ENCODE results near the gene PNPLA6. TPM values are rescaled to one million over a fixed set of nuclear protein-coding genes. Genes with fewer than 3 reads are reported as not detected.

PNPLA6 gene
- total RNA-seq, 2 donors from 2014 or later = 74.6 to 75.2 TPM

DNA sequence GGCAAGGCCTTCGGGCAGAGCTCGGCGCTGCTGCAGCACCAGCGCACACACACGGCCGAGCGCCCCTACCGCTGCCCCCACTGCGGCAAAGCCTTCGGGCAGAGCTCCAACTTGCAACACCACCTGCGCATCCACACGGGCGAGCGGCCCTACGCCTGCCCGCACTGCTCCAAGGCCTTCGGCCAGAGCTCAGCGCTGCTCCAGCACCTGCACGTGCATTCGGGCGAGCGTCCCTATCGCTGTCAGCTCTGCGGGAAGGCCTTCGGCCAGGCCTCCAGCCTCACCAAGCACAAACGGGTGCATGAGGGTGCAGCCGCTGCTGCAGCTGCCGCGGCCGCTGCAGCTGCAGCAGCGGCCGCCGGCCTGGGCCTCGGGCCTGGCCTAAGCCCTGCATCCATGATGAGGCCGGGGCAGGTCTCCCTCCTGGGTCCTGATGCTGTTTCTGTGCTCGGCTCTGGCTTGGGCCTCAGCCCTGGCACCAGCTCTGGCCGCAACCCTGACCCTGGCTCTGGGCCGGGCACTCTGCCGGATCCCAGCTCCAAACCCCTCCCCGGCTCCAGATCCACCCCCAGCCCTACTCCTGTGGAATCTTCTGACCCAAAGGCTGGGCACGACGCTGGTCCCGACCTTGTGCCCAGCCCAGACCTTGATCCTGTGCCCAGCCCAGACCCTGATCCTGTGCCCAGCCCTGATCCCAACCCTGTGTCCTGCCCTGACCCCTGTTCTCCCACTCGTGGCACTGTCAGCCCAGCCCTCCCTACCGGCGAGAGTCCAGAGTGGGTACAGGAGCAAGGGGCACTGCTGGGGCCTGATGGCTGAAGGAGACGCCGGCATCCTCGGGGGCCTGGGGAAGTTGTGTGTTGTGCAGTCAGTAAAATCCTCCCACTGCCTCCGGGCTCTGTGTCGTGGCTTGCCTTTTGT is 15.1 kb upstream of the PNPLA6 start:
- 93% methylated on average over 38 of the region's 51 CpGs for whole genome bisulfite sequencing
- intact Hi-C loops (cut with DNase I) = loop anchor here (5.0 kb wide), 1 partner anchor 123 kb away; no protein-coding TSS in a partner anchor
- Histone ChIP-seq H3K27me3 (replicated peaks; ENCODE audit: insufficient read depth) (no peaks in the 10 kb centered on the region), H3K9me3 (no peaks in the 10 kb centered on the region), H3K27ac (no peak overlapping the region), H3K36me3 (peaks cover 0 to 8% of the 10 kb centered on the region in 2 donors), H3K4me3 (no peak overlapping the region), H3K4me1 (replicated peaks) (peaks cover 12% of the 10 kb centered on the region)
- TF ChIP-seq POLR2AphosphoS5 (IDR thresholded peaks at IDR 0.05) (no peak), POLR2A (IDR thresholded peaks at IDR 0.05) (no peak), CTCF (IDR thresholded peaks at IDR 0.05) (no peak)
- no peak for DNase-seq (ENCODE audit: low spot score)

- no peak for TF ChIP-seq CTCF (IDR thresholded peaks at IDR 0.05)
- TF ChIP-seq POLR2A (IDR thresholded peaks at IDR 0.05) = no peak
- no peak for TF ChIP-seq POLR2AphosphoS5 (IDR thresholded peaks at IDR 0.05)
- peak overlapping the region in 1 of 2 donors; percentile 94 for H3K4me3 ChIP-seq
- no peak for DNase-seq (ENCODE audit: low spot score)
Measured at GRCh38 chr19:7521551-7522071, 13.9 kb upstream of the PNPLA6 start.

GRCh38 chr19:7522072-7522922 is 13.2 kb upstream of the PNPLA6 start, which contains the start of gene MCOLN1:
MCOLN1 (plus strand) TSS chr19:7522624; CDS start chr19:7522751, 127 bp downstream.
- Histone ChIP-seq H3K4me1 (replicated peaks) (peaks cover 12% of the 10 kb centered on the region), H3K27ac (peak within 1 kb of the TSS; percentile 47 to 58), H3K27me3 (replicated peaks; ENCODE audit: insufficient read depth) (no peaks in the 10 kb centered on the region), H3K36me3 (peaks cover 0 to 8% of the 10 kb centered on the region in 2 donors), H3K9me3 (no peaks in the 10 kb centered on the region), H3K4me3 (peak within 1 kb of the TSS; percentile 77 to 94)
- intact Hi-C loops (cut with DNase I) = loop anchor here (5.0 kb wide), 1 partner anchor 125 kb away; no protein-coding TSS in a partner anchor
- under 1% methylated on average over 60 of the region's 65 CpGs for WGBS
- peak; percentile 99 for DNase-seq (ENCODE audit: low spot score)
- TF ChIP-seq POLR2A (IDR thresholded peaks at IDR 0.05) (peak; percentile 81), POLR2AphosphoS5 (IDR thresholded peaks at IDR 0.05) (peak; percentile 100), CTCF (IDR thresholded peaks at IDR 0.05) (peak in 2 of 4 experiments; percentile 42 to 45)

More at GRCh38 chr19:7521551-7522071, 13.9 kb upstream of the PNPLA6 start:
- Histone ChIP-seq H3K27ac (peak overlapping the region; percentile 41 to 55), H3K4me1 (replicated peaks) (peaks cover 12% of the 10 kb centered on the region), H3K27me3 (replicated peaks; ENCODE audit: insufficient read depth) (no peaks in the 10 kb centered on the region), H3K9me3 (no peaks in the 10 kb centered on the region), H3K36me3 (peaks cover 0 to 8% of the 10 kb centered on the region in 2 donors)
- intact Hi-C loops (cut with DNase I) = loop anchor here (5.0 kb wide), 1 partner anchor 124 kb away; no protein-coding TSS in a partner anchor
- WGBS = 53% methylated on average over 10 of the region's 10 CpGs

- H3K4me3 ChIP-seq = peak overlapping the region; percentile 77 to 94
- 3% methylated on average over 20 of the region's 23 CpGs for WGBS
- H3K36me3 ChIP-seq = peaks cover 0 to 16% of the 10 kb centered on the region in 2 donors
- no peak for TF ChIP-seq CTCF (IDR thresholded peaks at IDR 0.05)
- TF ChIP-seq POLR2AphosphoS5 (IDR thresholded peaks at IDR 0.05) = no peak
- TF ChIP-seq POLR2A (IDR thresholded peaks at IDR 0.05) = no peak
- H3K27me3 ChIP-seq (replicated peaks; ENCODE audit: insufficient read depth) = no peaks in the 10 kb centered on the region
- DNase-seq (ENCODE audit: low spot score) = no peak
- no peaks in the 10 kb centered on the region for H3K9me3 ChIP-seq
- peaks cover 12% of the 10 kb centered on the region for H3K4me1 ChIP-seq (replicated peaks)
- peak overlapping the region; percentile 47 to 58 for H3K27ac ChIP-seq
- intact Hi-C loops (cut with DNase I) = loop anchor here (5.0 kb wide), 1 partner anchor 126 kb away; no protein-coding TSS in a partner anchor
Measured at GRCh38 chr19:7522923-7523667, 12.4 kb upstream of the PNPLA6 start.
